Stimulated activated CD4-positive, alpha-beta T cell treated with anti-CD3 and anti-CD28 coated beads, Interleukin-12 subunit alpha, Interleukin-12 subunit beta, amount 100 ng/mL, for 48 hours (primary cell): ENCODE results near the gene PLSCR4.
"Not testable (repeated sequence)": the region's sequence is repeated elsewhere in the genome, so short reads cannot be mapped to it uniquely, and the experiment has no call there.

Source experiments
- DNase-seq, 3 donors: peaks; one replicate each; pipeline ENCODE4 v3.0.0-alpha.2; 2020; ENCODE audit warnings: low read depth in 2 of 3, low spot score in 1 of 3

PLSCR4 gene, protein sequence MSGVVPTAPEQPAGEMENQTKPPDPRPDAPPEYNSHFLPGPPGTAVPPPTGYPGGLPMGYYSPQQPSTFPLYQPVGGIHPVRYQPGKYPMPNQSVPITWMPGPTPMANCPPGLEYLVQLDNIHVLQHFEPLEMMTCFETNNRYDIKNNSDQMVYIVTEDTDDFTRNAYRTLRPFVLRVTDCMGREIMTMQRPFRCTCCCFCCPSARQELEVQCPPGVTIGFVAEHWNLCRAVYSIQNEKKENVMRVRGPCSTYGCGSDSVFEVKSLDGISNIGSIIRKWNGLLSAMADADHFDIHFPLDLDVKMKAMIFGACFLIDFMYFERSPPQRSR

DNA sequence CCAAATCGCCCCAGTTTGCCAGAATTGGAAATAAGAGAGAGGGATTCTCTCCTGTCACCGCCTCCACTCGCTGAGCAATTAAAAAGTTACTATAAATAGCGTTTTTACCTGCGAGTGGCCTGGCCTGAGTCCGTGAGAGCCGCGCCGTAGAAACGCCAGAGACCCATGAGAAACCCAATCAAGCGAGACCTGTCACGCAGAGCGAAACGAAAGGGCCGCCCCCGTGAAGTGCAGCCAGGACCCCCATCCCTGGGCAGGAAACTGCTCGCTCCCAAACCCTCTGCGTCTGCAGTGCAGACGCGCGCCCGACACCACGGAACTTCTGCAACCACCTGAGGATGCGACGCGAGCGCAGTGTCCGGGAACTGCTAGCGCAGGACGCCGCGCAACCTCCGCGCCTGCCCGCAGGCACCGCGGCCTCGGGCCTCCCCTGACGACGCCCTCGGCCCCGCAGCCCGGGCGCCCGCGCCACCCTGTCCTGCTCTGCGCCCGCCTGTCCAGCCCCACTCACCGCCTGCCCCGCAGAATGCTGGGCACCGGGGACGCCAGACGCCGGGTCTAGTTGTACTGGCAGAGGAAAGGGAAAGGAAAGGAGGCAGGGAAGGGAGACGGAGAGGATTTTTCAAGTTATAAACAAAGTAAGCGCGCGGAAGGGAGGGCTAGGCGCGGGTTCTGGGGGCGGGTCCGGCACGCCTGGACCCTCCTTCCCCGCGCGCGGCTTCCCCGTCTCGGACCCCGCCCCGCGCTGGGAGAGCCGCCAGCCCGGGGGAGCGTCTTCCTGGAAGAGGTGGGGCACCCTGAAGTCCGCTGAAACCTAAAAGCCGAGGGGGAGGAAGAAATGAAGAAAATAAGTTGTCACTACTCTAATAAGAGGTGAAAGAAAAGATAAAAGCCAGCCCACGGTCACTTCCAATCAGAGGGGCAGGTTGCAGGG lies at the start of gene PLSCR4:
TSS of gene PLSCR4 (minus strand) at position 657 of the 934 bp plus-strand sequence. CDS start 29,034 bp downstream, outside the sequence.
- DNase-seq, result no peak

DNA sequence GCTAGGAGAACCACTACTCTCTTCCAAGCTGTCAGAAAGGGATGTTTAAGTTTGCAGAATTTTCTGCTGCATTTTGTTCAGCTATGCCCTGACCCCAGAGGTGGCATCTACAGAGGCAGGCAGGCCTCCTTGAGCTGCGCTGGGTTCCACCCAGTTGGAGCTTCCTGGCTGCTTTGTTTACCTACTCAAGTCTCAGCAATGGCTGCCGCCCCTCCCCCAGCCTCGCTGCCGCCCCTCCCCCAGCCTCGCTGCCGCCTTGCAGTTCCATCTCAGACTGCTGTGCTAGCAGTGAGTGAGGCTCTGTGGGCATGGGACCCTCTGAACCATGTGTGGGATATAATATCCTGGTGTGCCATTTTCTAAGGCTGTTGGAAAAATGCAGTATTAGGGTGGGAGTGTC lies 42.5 kb upstream of the PLSCR4 start:
- not testable (repeated sequence) for DNase-seq

DNA sequence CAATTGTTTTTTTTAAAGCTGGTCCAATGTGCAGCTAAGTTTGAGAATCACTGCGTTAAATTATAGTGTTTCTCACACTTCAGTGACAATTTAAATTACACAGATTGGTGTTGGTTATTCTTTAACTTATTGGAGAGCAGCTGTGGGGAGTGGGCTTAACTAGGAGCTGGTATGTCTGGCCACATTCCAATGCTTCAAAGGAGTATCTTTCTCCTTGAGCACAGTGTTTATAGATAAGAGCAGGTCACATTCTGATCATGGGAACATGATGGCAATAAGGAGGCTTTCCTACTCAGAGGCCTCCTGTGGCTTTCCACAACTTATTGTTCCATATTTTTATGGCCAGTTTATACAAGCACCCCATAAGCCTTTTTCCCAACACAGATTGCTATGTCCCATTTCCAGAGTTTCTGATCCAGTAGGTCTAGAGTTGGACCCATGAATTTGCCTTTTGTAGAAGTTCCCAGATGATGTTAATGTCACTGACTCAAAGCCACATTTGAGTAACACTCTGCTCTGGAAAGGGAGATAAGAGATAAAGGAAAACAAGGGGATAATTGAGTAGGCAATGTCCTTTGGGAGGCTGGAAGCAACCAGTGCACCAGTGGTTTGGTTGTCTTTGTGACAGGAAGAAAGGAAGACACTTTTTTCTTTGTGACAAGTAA lies 33.0 kb upstream of the PLSCR4 start:
- no peak for DNase-seq

DNA sequence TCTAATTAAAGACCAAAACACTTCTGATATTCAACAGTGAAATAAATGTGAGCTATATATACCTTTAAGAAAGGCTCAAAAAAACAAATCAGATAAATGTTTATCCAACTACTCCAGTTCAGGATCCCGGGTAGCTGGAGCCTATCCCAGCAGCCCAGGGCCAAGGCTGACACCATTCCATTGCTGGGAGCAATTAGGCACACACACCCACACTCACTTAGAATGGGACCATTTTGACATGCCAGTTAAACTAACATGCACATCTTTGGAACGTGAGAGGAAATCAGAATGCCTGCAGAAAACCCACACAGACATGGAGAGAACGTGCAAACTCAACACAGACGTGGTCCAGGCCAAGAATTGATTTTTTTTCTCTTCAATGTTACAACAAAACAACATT lies 30.0 kb upstream of the PLSCR4 start:
- DNase-seq, result no peak

DNA sequence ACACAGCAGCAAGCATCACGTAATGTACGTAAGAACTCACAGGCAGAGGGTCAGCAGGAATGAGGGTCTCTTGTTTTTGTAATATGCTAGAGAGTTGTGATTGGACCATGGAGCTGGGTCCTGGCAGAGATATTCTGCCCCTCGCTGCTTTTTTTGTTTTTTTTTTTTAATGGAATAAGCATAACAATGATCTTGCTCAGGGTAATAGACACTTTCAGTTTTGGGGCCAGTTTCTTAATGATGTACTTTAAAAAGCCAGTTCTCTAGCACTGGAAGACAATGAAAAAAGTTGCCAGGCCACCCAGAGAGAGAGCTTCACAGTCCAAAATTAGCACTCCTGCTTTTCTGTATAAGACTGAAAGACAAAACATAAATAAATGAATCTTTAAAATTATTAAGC lies 29.0 kb upstream of the PLSCR4 start:
- DNase-seq, result no peak

DNA sequence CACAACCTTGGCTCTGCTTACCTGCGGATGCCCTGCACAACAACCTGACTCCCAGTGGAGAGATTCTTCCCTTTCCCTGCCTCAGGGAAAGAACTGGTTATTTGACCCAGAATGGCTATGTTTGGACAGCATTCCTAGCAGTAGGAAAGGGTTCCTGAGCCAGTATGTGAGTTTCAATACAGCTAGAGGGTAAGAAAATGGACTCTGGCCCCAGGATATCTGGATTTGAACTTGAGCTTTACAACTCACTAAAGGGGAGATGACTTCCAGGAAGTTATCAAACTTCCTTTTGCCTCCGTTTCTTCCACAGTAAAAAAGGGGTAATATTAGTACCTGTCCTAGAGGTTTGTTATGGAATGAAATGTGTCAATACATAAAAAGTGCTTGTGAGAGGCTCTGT lies 28.1 kb upstream of the PLSCR4 start:
- DNase-seq, result no peak

DNA sequence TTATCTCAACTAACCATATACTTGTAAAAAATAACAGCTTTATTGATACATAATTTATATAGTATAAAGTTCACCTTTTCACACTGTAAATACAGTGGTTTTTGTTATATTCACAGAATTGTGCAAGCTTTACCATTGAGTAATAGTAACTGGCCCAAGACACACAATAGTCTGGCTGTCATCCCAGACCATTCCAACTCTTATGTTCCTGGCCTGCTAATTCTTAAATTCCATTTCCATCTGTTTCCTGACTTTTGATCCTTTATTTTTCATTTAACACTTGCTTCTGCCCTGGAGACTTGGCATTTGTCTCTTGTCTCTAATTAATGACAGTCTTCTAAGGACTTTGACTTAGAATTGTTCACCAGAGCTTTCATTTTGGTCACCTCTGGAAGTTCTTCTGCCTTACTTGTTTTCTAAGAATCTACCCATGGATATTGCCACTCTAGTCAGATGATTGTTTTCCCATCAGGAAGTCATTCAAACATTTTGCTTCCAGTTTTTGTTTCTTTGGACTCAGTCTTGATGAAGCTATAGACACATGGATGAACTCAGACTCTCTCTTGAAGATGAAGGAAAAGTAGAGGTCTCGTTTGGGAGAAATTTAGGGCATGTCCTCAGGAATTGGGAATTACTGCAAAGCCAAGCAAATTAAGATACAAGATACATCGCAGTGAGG lies 27.2 kb upstream of the PLSCR4 start:
- no peak for DNase-seq

DNA sequence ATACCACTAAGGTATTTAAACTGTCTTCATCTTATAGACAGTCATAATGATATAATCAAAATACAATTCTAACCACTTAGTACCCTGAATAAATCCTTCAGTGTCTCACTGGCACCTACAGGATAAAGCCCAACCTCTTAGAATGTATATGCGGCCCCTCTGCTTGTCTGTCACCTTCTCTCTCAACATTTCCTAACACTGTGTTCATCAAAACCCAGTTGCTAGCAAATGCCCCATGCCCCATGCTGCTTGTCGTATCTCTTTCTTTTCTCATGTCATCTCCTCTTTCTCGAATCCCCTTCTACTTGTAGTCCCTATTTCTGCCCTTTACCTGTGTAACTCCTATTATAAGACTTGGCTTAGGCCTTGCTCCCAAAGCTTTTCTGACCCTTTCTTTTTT lies 24.6 kb upstream of the PLSCR4 start:
- DNase-seq, result no peak

DNA sequence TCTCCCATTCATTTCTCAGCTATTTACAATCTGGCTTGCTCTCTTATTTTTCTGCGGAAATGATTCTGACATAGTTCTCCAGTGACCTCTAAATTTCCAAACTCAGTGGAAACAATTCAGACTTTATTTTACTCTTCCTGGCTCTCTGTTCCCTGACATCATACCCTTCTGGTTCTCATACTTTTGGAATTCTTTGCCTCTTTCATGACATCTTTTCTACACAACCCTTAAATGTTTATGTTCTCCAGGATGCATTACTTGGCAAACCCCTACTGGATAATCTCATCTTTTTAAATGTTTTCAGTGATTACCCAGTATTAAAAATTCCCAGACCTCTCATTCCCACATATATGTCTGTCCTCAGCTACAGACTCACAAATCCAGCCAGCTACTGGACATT lies 23.9 kb upstream of the PLSCR4 start:
- DNase-seq, result no peak

DNA sequence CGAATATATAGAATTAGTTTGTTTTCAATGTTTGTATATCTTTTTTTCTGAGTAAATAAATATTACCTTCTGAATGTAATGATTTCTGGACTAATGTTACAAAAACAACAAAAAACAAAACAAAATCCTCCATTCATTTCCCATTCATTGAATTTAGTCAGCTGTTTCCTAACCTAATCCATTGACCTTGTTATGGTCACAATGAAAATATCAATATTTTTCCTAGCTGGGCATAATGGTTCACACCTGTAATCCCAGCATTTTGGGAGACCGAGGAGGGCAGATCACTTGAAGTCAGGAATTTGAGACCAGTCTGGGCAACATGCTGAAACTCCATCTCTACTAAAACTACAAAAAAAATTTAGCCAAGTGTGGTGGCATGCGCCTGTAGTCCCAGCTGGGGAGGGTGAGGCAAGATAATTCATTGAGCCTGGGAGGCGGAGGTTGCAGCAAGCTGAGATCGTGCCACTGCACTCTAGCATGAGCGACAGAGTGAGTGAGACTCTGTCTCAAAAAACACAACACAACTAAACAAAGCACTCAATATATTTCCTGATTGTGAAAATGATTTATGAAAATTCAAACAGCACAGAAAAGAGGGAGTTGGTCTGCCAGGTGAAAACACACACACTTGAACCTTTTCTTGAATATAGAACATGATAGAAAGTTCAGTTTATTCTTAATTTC lies 23.0 kb upstream of the PLSCR4 start:
- DNase-seq, result no peak

DNA sequence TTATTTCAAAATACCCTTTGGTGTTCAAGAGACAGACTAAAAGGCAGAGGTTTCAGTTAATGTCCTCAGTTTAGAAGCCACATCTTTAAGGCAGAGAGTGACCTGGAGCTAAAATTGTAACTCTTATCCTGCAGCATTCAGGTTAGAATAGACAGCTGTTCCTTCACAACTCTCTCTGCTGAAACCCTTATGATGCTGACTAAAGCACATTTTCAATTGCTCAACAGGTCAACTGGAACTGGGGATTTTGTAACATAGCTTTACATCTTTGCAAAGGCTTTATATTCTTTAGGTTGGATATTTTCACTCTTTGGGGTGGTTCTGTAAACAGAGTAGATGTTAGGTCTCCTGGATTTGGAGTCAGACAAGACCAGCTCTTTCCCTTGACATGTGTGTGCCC lies 20.3 kb upstream of the PLSCR4 start:
- no peak for DNase-seq

DNA sequence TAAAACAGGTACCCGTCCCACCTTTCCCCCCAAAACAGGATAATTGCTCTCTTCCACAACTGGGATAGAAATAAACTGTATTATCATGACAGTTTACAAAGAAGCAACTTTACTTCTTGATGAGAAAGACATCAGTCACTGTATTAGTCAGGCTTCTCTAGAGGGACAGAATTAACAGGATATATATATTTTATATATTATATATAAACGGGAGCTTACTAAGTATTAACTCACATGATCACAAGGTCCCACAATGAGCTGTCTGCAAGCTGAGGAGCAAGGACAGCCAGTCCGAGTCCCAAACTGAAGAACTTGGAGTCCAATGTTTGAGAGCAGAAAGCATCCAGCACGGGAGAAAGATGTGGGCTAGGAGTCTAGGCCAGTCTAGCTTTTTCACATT lies 18.4 kb upstream of the PLSCR4 start:
- DNase-seq, result no peak

DNA sequence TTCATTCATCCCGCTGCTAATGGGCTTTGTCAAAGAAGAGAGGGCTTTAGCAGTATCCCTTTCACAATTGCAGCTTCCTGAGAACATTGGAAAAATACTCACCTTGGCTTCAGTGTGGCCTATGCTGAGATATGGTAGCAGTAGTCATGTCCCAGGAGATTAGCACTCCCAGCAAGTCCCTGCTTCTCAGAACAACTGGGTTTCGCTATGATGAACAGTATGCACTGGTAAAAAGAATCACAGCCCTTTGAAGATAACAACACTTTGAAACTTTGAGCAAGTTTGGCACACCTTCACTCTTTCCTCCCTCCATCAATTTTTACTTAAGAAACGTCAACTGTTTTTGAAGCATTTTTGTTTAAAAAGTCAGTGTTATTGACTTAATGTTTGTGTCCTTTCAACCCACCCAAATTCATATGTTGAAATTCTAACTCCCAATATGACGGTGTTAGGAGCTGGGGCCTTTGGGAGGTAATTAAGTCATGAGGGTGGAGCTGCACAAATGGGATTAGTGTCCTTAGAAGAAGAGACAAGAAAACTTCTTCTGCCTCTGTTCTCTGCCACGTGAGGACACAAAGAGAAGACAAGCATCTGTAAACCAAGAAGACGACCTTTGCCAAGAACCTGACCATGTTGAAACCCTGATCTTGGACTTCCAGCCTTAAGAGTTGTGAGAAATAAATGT lies 17.8 kb upstream of the PLSCR4 start:
- no peak for DNase-seq

DNA sequence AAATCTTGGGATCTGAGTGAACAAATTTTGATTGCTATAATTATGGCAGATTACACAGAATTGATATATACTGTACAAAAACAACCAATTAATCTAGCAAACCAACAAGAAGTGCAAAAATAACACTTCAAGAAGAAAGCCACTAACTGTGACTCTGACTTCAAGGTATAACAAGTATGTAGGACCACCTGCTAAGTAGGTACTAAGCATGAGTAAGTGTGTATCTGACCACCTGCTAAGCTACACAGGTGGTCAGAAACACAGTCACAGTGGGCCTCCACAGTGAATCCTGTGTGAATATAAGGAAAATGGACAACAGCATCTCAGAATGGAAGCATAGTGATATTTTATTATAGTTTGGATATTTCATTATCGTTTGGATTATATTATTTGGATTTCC lies 14.8 kb upstream of the PLSCR4 start:
- DNase-seq, result no peak

DNA sequence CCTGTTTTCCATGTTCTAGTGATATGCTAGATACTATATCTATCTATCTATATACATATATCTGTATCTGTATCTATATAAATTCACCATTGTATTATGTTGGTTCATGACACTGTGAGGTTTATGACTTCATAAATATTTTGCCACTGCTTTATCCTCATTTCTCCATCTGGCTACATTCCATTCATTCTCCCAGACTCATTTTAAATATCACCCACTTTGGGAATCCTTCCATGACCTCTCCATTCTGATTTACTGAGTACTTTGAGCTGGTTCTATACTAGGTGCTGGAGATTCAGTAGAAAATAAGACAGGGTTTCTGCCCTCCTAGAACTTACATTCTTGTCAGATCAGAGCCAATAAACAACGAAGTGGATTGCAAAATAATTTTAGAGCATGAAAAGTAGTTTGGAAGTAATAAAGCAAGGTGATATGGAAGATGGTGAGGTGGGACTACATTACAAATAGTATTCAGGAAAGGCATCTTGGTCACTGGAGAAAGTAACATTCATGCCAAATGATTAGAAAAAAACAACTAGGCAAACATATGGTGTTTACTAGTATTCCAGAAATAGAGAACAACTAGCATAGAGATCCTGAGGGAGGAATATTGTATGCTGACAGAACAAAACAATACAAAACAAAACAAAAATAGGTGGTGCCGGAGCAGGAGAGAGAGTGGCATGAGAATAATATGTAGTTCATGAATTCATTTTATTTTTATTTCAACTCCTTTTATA lies 11.6 kb upstream of the PLSCR4 start:
- DNase-seq, result no peak

DNA sequence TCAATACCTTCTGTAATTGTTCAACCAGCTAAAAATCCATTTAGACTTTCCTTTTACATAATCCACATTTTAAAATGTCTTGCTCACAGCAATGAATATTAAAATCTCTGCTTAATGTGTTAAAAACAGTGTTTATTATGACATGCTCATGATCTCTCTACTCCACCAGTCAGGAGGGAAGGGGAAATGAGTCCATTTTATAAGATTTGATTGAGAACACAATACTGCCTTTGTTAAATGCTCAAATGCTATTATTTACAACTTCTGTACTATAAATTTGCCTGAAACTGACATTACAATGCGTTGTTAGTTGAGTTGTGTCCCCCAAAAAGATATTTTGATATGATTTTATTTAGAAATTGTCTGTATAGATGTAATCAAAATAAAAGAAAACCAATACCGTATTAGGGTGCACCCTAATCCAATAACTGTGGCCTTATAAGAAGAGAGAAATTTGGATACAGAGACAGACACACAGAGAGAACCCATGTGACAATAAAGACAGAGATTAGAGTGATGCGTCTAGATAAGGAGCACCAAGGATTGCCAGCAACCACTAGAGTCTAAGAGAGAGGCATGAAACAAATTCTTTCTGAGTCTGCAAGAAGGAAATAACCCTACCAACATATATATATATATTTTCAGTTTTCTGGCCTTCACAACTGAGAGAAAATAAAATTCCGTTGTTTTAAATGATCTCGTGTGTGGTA lies 9.1 kb upstream of the PLSCR4 start:
- DNase-seq, result no peak

DNA sequence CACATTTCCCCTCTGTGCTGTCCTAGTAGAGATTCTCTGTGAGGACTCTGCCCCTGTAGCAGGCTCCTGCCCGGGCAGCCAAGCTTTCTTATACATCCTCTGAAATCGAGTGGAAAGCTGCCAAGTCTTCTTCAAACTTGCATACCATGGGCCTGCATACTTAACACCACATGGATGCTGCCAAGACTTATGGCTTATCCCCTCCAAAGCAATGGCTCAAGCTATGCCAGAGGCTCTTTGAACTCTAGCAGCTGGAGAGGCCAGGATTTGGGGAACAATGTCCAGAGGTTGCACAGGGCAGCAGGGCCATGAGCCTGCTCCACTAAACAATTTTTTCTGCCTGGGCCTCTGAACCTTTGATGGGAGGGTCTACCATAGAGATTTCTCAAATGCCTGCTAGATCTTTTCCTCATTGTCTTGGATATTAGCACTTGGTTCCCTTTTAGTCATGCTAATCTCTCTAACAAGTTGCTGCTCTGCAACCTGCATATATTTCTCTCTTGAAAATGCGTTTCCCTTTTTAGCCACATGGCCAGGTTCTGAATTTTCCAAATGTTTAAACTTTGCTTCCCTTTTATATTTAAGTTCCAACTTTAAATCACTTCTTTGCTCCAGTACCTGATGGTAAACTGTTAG lies 6.1 kb upstream of the PLSCR4 start:
- DNase-seq, result no peak

DNA sequence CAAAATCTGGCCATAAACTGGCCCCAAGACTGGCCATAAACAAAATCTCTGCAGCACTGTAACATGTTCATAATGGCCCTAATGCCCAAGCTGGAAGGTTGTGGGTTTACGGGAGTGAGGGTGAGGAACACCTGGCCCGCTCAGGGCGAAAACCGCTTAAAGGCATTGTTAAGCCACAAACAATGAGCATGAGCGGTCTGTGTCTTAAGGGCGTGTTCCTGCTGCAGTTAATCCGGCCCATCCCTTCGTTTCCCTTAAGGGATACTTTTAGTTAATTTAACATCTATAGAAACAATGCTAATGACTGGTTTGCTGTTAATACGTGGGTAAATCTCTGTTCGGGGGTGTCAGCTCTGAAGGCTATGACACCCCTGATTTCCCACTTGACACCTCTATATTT lies 1.5 kb upstream of the PLSCR4 start:
- not testable (repeated sequence) for DNase-seq
